Ishikawa (cell line): ENCODE results near the gene RUNX1.

Experiments used
- CEBPB ChIP-seq: IDR thresholded peaks from 2 replicates; pipeline ENCODE4 v1.6.1; 2012
- CREB1 ChIP-seq: IDR thresholded peaks from 2 replicates; pipeline ENCODE4 v1.6.1; 2012; ENCODE audit warnings: low read depth
- EGR1 ChIP-seq: IDR thresholded peaks from 2 replicates; pipeline ENCODE4 v1.6.1; 2012
- EP300 ChIP-seq: IDR thresholded peaks from 2 replicates; pipeline ENCODE4 v1.6.1; 2012; ENCODE audit warnings: borderline replicate concordance
- FOXM1 ChIP-seq: IDR thresholded peaks from 2 replicates; pipeline ENCODE4 v1.6.1; 2012; ENCODE audit warnings: low read depth, borderline replicate concordance
- NFIC ChIP-seq: IDR thresholded peaks from 2 replicates; pipeline ENCODE4 v1.6.1; 2012
- RAD21 ChIP-seq: IDR thresholded peaks from 2 replicates; pipeline ENCODE4 v1.6.1; 2012; ENCODE audit warnings: low read depth
- TAF1 ChIP-seq: IDR thresholded peaks from 2 replicates; pipeline ENCODE4 v1.6.1; 2012; ENCODE audit warnings: low read depth, mild to moderate bottlenecking
- TCF12 ChIP-seq: IDR thresholded peaks from 2 replicates; pipeline ENCODE4 v1.6.1; 2012; ENCODE audit warnings: low read depth
- TEAD4 ChIP-seq: IDR thresholded peaks from 2 replicates; pipeline ENCODE4 v1.6.1; 2012
- YY1 ChIP-seq: IDR thresholded peaks from 2 replicates; pipeline ENCODE4 v1.6.1; 2012; ENCODE audit warnings: low read depth
- ZBTB7A ChIP-seq: IDR thresholded peaks from 2 replicates; pipeline ENCODE4 v1.6.1; 2012; ENCODE audit warnings: low read depth
- TF ChIP-seq, protein P1 (sequence below): IDR thresholded peaks from 2 replicates; pipeline ENCODE4 v1.6.1; 2012
- TF ChIP-seq, protein P2 (sequence below): IDR thresholded peaks from 2 replicates; pipeline ENCODE4 v1.6.1; 2012; ENCODE audit warnings: low read depth, mild to moderate bottlenecking
- TF ChIP-seq, protein P3 (sequence below): IDR thresholded peaks from 2 replicates; pipeline ENCODE4 v1.6.1; 2012

Gene RUNX1

DNA sequence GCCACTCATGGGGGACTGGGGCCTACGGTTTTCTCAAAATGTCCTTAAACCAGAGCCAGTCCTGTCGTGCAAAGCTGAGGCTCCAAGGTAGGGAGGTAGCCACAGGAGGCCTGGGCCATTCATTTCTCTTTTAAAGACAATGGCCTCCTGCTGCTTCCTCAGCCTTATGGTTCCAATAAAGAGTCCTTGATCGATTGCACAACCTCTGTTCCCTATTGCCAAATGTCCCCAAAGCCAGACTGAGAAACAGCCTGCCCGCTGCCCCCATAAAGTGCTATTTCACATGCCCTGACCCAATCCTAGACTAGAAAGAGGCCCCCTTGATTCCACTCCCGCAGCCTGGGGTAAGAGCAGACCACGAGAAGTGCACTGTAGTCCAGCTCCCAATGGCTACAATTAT, 213.6 kb downstream of the RUNX1 start:
- TF ChIP-seq CEBPB (peak; percentile 98), EP300 (0 out of 2 replicates have a peak, but pooled peaks have one; percentile 15), YY1 (no peak)

DNA sequence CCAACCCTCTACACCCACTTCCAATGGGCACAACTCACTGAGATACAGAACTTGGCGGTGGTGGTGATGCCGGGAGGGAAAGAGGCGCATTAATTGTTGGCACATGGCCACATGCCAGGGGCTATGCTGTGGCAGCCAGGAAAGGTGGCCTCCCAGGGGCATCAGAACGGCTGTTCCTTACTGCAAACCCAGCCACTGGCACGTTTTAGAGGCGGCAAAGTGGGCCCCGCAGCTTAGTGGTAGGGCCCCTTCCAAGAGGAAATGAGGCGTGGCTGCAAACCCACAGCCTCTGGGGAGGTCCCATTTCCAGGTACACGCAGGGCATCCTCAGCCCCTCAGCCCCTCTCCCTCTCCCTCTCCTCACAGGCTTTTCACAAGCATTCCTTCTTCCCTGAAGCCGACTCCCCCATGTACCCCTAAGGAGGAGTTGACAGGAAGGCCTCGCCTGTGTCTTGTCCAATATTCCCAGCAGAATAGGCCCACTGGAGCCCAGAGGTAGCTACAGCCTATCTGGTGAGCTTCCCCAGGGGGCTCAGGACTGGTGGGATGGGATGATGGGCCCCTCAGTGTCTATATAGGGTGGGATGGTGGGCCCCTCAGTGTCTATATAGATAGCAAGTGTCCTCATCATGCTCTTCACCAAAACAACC, 214.1 kb downstream of the RUNX1 start:
- no peak for TF ChIP-seq YY1
- TF ChIP-seq EGR1 = no peak

DNA sequence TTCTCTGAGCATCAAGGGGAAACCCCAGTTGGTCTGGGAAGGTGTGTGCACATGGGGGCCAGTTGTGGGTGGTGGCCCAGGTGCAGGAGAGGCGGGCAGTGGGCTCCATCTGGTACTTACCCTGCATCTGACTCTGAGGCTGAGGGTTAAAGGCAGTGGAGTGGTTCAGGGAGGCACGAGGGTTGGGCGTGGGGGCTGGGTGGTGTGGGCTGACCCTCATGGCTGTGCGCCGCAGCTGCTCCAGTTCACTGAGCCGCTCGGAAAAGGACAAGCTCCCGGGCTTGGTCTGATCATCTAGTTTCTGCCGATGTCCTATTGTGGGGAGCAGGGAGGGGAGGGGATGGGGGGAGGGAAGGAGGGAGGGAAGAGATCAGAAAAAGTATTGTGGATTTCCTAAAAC, 214.8 kb downstream of the RUNX1 start:
- TF ChIP-seq RAD21 (no peak), CEBPB (no peak), EP300 (no peak), TEAD4 (no peak)
- TF ChIP-seq, protein P1, sequence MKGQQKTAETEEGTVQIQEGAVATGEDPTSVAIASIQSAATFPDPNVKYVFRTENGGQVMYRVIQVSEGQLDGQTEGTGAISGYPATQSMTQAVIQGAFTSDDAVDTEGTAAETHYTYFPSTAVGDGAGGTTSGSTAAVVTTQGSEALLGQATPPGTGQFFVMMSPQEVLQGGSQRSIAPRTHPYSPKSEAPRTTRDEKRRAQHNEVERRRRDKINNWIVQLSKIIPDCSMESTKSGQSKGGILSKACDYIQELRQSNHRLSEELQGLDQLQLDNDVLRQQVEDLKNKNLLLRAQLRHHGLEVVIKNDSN = no peak

DNA sequence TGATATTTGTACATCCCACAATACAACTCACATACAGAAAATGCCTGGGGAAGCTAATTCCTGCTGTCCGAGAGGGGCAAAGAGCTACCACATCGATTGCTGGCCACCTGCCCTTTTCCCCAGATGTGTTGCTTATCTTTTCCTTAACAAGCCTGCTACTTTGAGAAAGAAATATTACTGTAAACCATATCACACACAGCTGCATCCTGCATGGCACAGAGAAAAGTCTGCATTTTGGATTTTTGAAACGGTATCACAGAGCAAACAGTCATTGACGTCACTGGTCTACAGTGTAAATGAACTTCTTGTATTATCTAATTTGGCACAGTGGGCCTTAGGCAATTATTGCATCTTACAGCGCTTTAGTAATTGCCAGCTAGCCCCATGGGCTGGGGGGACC, 215.6 kb downstream of the RUNX1 start:
- no peak for TF ChIP-seq TEAD4
- TF ChIP-seq CEBPB = no peak
- no peak for TF ChIP-seq TCF12
- TF ChIP-seq FOXM1 = no peak
- TF ChIP-seq, protein P1 = no peak
- TF ChIP-seq EP300 = no peak
- TF ChIP-seq EGR1 = no peak
- TF ChIP-seq, protein P2, sequence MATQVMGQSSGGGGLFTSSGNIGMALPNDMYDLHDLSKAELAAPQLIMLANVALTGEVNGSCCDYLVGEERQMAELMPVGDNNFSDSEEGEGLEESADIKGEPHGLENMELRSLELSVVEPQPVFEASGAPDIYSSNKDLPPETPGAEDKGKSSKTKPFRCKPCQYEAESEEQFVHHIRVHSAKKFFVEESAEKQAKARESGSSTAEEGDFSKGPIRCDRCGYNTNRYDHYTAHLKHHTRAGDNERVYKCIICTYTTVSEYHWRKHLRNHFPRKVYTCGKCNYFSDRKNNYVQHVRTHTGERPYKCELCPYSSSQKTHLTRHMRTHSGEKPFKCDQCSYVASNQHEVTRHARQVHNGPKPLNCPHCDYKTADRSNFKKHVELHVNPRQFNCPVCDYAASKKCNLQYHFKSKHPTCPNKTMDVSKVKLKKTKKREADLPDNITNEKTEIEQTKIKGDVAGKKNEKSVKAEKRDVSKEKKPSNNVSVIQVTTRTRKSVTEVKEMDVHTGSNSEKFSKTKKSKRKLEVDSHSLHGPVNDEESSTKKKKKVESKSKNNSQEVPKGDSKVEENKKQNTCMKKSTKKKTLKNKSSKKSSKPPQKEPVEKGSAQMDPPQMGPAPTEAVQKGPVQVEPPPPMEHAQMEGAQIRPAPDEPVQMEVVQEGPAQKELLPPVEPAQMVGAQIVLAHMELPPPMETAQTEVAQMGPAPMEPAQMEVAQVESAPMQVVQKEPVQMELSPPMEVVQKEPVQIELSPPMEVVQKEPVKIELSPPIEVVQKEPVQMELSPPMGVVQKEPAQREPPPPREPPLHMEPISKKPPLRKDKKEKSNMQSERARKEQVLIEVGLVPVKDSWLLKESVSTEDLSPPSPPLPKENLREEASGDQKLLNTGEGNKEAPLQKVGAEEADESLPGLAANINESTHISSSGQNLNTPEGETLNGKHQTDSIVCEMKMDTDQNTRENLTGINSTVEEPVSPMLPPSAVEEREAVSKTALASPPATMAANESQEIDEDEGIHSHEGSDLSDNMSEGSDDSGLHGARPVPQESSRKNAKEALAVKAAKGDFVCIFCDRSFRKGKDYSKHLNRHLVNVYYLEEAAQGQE = no peak
- no peak for TF ChIP-seq TAF1
- TF ChIP-seq NFIC = no peak
- TF ChIP-seq CREB1 = no peak

DNA sequence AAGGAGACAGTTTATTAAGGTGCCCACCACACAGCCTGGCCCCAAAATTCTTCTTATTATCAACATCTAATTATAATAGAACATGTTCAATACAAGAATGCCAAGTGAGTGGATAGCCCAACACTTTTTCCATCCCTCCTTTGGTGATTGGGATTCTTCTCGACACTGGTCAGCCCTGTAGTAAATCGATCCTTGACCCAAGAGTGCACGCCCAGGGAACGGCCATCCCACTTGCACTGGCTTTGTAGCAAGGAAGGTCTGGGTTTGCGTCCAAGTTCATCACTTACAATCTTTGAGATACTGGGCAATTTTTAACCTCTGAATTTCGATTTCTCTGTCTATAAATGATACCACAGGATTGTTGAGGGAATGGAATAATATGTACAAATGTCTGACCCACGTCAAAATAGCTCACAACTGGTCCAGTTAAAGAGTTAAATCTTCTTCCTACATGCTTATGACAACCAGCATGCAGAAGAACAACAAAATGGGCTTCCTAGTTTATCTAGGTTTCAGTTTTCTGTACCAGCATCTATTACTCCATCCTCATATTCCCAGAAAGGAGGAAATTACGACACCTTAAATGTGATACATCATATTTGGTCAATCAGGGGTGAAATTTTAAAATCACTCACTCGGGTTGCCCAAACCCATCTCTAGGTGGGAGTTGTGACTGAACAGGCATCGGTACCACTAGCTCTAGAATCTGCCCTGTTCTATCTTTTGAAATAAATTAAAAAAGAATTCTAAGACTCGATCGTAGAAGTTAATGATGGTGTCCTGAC, 218.5 kb downstream of the RUNX1 start:
- TF ChIP-seq CREB1 = no peak
- no peak for TF ChIP-seq YY1
- no peak for TF ChIP-seq CEBPB
- no peak for TF ChIP-seq EP300
- TF ChIP-seq, protein P2 = no peak
- no peak for TF ChIP-seq EGR1
- TF ChIP-seq ZBTB7A = no peak
- no peak for TF ChIP-seq TAF1

DNA sequence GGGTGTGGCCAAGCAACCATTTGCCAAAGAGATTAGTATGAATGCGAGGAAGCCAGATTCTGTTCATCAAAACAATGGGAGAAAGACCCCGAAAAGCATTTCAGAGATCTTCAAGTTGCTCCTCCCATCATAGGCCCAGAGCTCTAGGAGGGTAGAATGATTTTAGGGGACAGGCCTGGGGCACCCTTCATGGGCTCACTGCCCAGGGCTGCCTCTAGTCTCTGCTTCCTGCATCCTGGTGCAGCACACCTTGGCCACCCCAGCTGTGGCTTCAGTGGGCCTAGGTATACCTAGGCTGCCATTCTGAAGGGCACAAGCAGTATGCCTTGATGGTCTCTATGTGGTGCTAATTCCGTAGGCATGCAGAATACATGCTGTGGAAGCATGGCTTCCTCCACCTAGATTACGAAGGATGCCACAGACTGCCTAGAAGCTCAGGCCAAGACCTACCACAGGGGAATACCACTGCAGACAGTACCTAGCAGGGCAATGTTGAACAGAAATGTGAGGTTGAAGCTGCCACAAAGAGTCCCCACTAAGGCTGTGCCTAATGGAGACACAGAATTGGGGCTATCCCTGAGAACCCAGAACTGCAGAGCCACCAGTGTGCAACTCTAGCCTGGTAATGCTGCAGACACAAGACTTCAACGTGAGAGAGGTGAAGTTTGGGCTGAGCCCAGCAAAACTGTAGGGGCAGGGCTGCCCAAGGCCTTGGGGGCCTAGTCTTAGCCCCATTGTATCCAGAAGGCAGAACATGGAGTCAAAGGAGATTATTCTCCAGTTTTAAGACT, 221.5 kb downstream of the RUNX1 start:
- TF ChIP-seq YY1 (no peak), TCF12 (no peak), TAF1 (no peak), NFIC (no peak), EGR1 (no peak), CEBPB (no peak), EP300 (no peak), CREB1 (no peak), TEAD4 (no peak), ZBTB7A (no peak), RAD21 (no peak), FOXM1 (no peak)
- TF ChIP-seq, protein P1 = no peak
- TF ChIP-seq, protein P3, sequence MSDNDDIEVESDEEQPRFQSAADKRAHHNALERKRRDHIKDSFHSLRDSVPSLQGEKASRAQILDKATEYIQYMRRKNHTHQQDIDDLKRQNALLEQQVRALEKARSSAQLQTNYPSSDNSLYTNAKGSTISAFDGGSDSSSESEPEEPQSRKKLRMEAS = no peak
- TF ChIP-seq, protein P2 = no peak
